ENCODE data around the gene ZHX3.

- no peak for TF ChIP-seq CTCF (conservative IDR thresholded peaks at IDR 0.05; ENCODE audit: low read length)
- no peak for TF ChIP-seq EZH2phosphoT487 (IDR thresholded peaks at IDR 0.05; ENCODE audit: borderline replicate concordance)
These were observed 25.2 kb upstream of the ZHX3 start for GRCh38 chr20:41342474-41343464.
